HEK293 (cell line): ENCODE measurements around the gene PCDHA7.
"Not testable (repeated sequence)": the region's sequence is repeated elsewhere in the genome, so short reads cannot be mapped to it uniquely, and the experiment has no call there.

Experiments
- CTCF ChIA-PET: fragments of 350-600 bp; formaldehyde crosslinking; extraction: SDS; loops from one replicate; lab custom pipeline; 2021; ENCODE audit warnings: antibody characterized with exemption; lab: Yijun Ruan, JAX
- POLR2A ChIA-PET: fragments of 300-600 bp; formaldehyde crosslinking; extraction: SDS; loops from one replicate; lab custom pipeline; 2020; ENCODE audit warnings: antibody characterized with exemption, inconsistent platforms; lab: Yijun Ruan, JAX
- H3K27ac ChIP-seq: fragments of 200-500 bp; sonication (Bioruptor generic); 2 replicates; pipeline ENCODE4 v1.5.1; 2014; ENCODE audit warnings: low read depth, low read length, control low read depth, inconsistent platforms; ENCODE audit errors: extremely low read depth
- H3K36me3 ChIP-seq, 2 experiments: fragments of 200-500 bp in 1 of 2; sonication (Bioruptor generic) in 1 of 2; 1 replicate in 1 of 2; 2 replicates in 1 of 2; pipeline ENCODE4 v1.5.1; 2014 to 2017; ENCODE audit warnings: inconsistent platforms in 2 of 2, low read length in 2 of 2; ENCODE audit not compliant: control insufficient read depth in 2 of 2, insufficient read depth in 1 of 2
- H3K4me1 ChIP-seq: fragments of 200-500 bp; sonication (Bioruptor generic); 2 replicates; pipeline ENCODE4 v1.5.1; 2014; ENCODE audit warnings: mild to moderate bottlenecking, low read length, inconsistent platforms; ENCODE audit not compliant: control insufficient read depth, insufficient read depth
- H3K4me3 ChIP-seq: 2 replicates; pipeline ENCODE4 v1.5.1; 2011; ENCODE audit warnings: low read depth, mild to moderate bottlenecking, control low read depth, low read length, moderate library complexity
- H3K9me3 ChIP-seq: fragments of 200-500 bp; sonication (Bioruptor generic); 2 replicates; pipeline ENCODE4 v1.5.1; 2014; ENCODE audit warnings: low read depth, low read length, inconsistent platforms; ENCODE audit not compliant: control insufficient read depth, insufficient read depth
- AEBP2 ChIP-seq: fragments of 450-650 bp; formaldehyde crosslinking; IDR thresholded peaks from 2 replicates; pipeline ENCODE4 v1.5.1; 2016; ENCODE audit warnings: missing biosample characterization, missing genetic modification characterization, borderline replicate concordance
- EGR2 ChIP-seq: fragments of 450-650 bp; formaldehyde crosslinking; IDR thresholded peaks from 2 replicates; pipeline ENCODE4 v1.5.1; 2016; ENCODE audit warnings: low read depth, missing biosample characterization, missing genetic modification characterization
- KLF16 ChIP-seq: fragments of 450-650 bp; formaldehyde crosslinking; IDR thresholded peaks from 2 replicates; pipeline ENCODE4 v1.5.1; 2017; ENCODE audit warnings: missing biosample characterization, missing genetic modification characterization
- MZF1 ChIP-seq: fragments of 450-650 bp; formaldehyde crosslinking; IDR thresholded peaks from 2 replicates; pipeline ENCODE4 v1.5.1; 2017; ENCODE audit warnings: missing biosample characterization, missing genetic modification characterization, borderline replicate concordance
- RBAK ChIP-seq: fragments of 450-650 bp; formaldehyde crosslinking; IDR thresholded peaks from 2 replicates; pipeline ENCODE4 v1.5.1; 2016; ENCODE audit warnings: missing biosample characterization, missing genetic modification characterization
- ZBTB11 ChIP-seq: fragments of 450-650 bp; formaldehyde crosslinking; conservative IDR thresholded peaks from 2 replicates; pipeline ENCODE4 v1.5.1; 2016; ENCODE audit warnings: low read depth, missing biosample characterization, missing genetic modification characterization
- ZBTB48 ChIP-seq: fragments of 450-650 bp; formaldehyde crosslinking; IDR thresholded peaks from 2 replicates; pipeline ENCODE4 v1.5.1; 2016; ENCODE audit warnings: missing biosample characterization, missing genetic modification characterization
- ZNF121 ChIP-seq: fragments of 450-650 bp; formaldehyde crosslinking; IDR thresholded peaks from 2 replicates; pipeline ENCODE4 v1.5.1; 2016; ENCODE audit warnings: missing biosample characterization, missing genetic modification characterization
- ZNF335 ChIP-seq: fragments of 450-650 bp; formaldehyde crosslinking; conservative IDR thresholded peaks from 2 replicates; pipeline ENCODE4 v1.5.1; 2016; ENCODE audit warnings: missing biosample characterization, missing genetic modification characterization
- ZNF398 ChIP-seq: fragments of 450-650 bp; formaldehyde crosslinking; IDR thresholded peaks from 2 replicates; pipeline ENCODE4 v1.5.1; 2017; ENCODE audit warnings: missing biosample characterization, missing genetic modification characterization
- ZNF513 ChIP-seq: fragments of 450-650 bp; IDR thresholded peaks from 2 replicates; pipeline ENCODE4 v1.5.1; 2018; ENCODE audit warnings: missing biosample characterization, missing genetic modification characterization
- ZNF585B ChIP-seq: fragments of 450-650 bp; formaldehyde crosslinking; IDR thresholded peaks from 2 replicates; pipeline ENCODE4 v1.5.1; 2016; ENCODE audit warnings: missing biosample characterization, missing genetic modification characterization
- ZNF645 ChIP-seq: fragments of 450-650 bp; formaldehyde crosslinking; IDR thresholded peaks from 2 replicates; pipeline ENCODE4; 2016; ENCODE audit warnings: missing biosample characterization, missing genetic modification characterization
- ZNF658 ChIP-seq: fragments of 450-650 bp; formaldehyde crosslinking; IDR thresholded peaks from 2 replicates; pipeline ENCODE4; 2016; ENCODE audit warnings: missing biosample characterization, missing genetic modification characterization
- ZNF792 ChIP-seq: fragments of 450-650 bp; formaldehyde crosslinking; IDR thresholded peaks from 2 replicates; pipeline ENCODE4 v1.5.1; 2016; ENCODE audit warnings: missing biosample characterization, missing genetic modification characterization

PCDHA7 gene

GRCh38 chr5:140848139-140849102 is 14.4 kb downstream of the PCDHA7 start, which contains the start of gene PCDHA9:
Gene PCDHA9 (plus strand): TSS chr5:140848382. CDS start chr5:140848496, 114 bp downstream.
- H3K4me1 ChIP-seq, POLR2A ChIA-PET: not testable (repeated sequence)
- CTCF ChIA-PET: interaction anchor here (0.7 kb wide), 1 partner anchor 17 kb away, joined by 3 read pairs; no protein-coding TSS in a partner anchor

GRCh38 chr5:140849831-140850634 is 16.0 kb downstream of the PCDHA7 start:
- POLR2A ChIA-PET, H3K4me3 ChIP-seq, H3K9me3 ChIP-seq, H3K27ac ChIP-seq, H3K36me3 ChIP-seq, H3K4me1 ChIP-seq: not testable (repeated sequence)
- CTCF ChIA-PET: interaction anchor here (0.6 kb wide), 1 partner anchor 950 kb away, joined by 3 read pairs; no protein-coding TSS in a partner anchor

More at GRCh38 chr5:140848139-140849102, 14.4 kb downstream of the PCDHA7 start, which contains the start of gene PCDHA9:
- not testable (repeated sequence) for H3K9me3 ChIP-seq, H3K27ac ChIP-seq, H3K36me3 ChIP-seq, H3K4me3 ChIP-seq

- Histone ChIP-seq H3K9me3 (no peaks in the 10 kb centered on the region; the same call in none of the 2 replicates), H3K4me1 (no peaks in the 10 kb centered on the region), H3K27ac (no peak within 1 kb of the TSS), H3K4me3 (peak within 1 kb of the TSS; percentile 10), H3K36me3 (no peaks in the 10 kb centered on the region)
- ChIA-PET POLR2A (no interaction called here), CTCF (interaction anchor here (0.6 to 2.0 kb wide), 21 partner anchors 9 to 658 kb away, joined by 3 to 20 read pairs (median 4); partner anchors contain the start of genes PCDHA11, PCDHA12 and PCDHA13)
- TF ChIP-seq ZNF398 (no peak), ZNF585B (tag by site-specific recombination) (no peak), MZF1 (tag by site-specific recombination) (no peak), ZNF792 (tag by site-specific recombination) (no peak), ZNF513 (tag by site-specific recombination) (no peak), ZNF658 (tag by site-specific recombination) (no peak), ZBTB48 (no peak), EGR2 (tag by site-specific recombination) (no peak), ZNF121 (no peak), AEBP2 (tag by site-specific recombination) (no peak), KLF16 (no peak), ZNF645 (no peak), ZNF335 (tag by site-specific recombination) (peak; percentile 57; the same call in 1 of the 2 replicates), ZBTB11 (tag by site-specific recombination) (no peak), RBAK (tag by site-specific recombination) (no peak)
These were observed 22.0 kb downstream of the PCDHA7 start, which contains the start of gene PCDHA10 for GRCh38 chr5:140855772-140856674. Gene PCDHA10 (plus strand): TSS chr5:140855897. CDS start chr5:140856049, 152 bp downstream.
